ENCODE results near the gene UCN.

The UCN gene

GRCh38 chr2:27298391-27299080 is 9.7 kb downstream of the UCN start:
- Histone ChIP-seq H3K4me1 (ENCODE audit: control insufficient read depth, low read depth, low read length) (no peaks in the 10 kb centered on the region), H3K27ac (ENCODE audit: low read depth, low read length) (no peak overlapping the region), H2BK120ac (ENCODE audit: low read depth, low read length) (no peak overlapping the region), H3K27me3 (ENCODE audit: insufficient read depth, low read length, poor library complexity) (no peaks in the 10 kb centered on the region), H3K56ac (ENCODE audit: low read length) (no peak overlapping the region), H3K79me2 (ENCODE audit: control insufficient read depth, insufficient read depth, low read length) (no peaks in the 10 kb centered on the region), H2BK15ac (replicated peaks; ENCODE audit: low read depth) (no peak overlapping the region), H3K79me1 (ENCODE audit: low read length) (no peaks in the 10 kb centered on the region), H4K8ac (ENCODE audit: low read depth, low read length) (no peak overlapping the region), H2BK5ac (ENCODE audit: low read length) (no peak overlapping the region), H3K23ac (ENCODE audit: low read length) (no peak overlapping the region), H3K9ac (ENCODE audit: low read length) (no peak overlapping the region), H3K4me2 (ENCODE audit: low read length) (no peak overlapping the region), H3K18ac (ENCODE audit: low read length) (no peak overlapping the region), H2AK5ac (ENCODE audit: low read length) (no peak overlapping the region), H3K4me3 (ENCODE audit: low read length) (no peak overlapping the region), H3K36me3 (ENCODE audit: control insufficient read depth, insufficient read depth, low read length) (no peaks in the 10 kb centered on the region), H4K5ac (ENCODE audit: low read length) (no peak overlapping the region), H3K4ac (ENCODE audit: low read depth, low read length) (no peak overlapping the region)
- DNase-seq: no peak
- WGBS (ENCODE audit: extremely low coverage, insufficient coverage, low lambda C conversion rate): no CpG with 5 or more reads among the region's 18 CpGs

- Histone ChIP-seq H3K79me2 (ENCODE audit: control insufficient read depth, insufficient read depth, low read length) (no peaks in the 10 kb centered on the region), H3K4me2 (ENCODE audit: low read length) (no peak overlapping the region), H3K36me3 (ENCODE audit: control insufficient read depth, insufficient read depth, low read length) (no peaks in the 10 kb centered on the region), H2BK15ac (replicated peaks; ENCODE audit: low read depth) (no peak overlapping the region), H3K18ac (ENCODE audit: low read length) (no peak overlapping the region), H3K27ac (ENCODE audit: low read depth, low read length) (no peak overlapping the region), H3K79me1 (ENCODE audit: low read length) (no peaks in the 10 kb centered on the region), H3K9ac (ENCODE audit: low read length) (no peak overlapping the region), H4K5ac (ENCODE audit: low read length) (no peak overlapping the region), H2BK5ac (ENCODE audit: low read length) (no peak overlapping the region), H3K4me1 (ENCODE audit: control insufficient read depth, low read depth, low read length) (peaks cover 2% of the 10 kb centered on the region), H3K4ac (ENCODE audit: low read depth, low read length) (no peak overlapping the region), H2BK120ac (ENCODE audit: low read depth, low read length) (no peak overlapping the region), H3K27me3 (ENCODE audit: insufficient read depth, low read length, poor library complexity) (no peaks in the 10 kb centered on the region), H3K4me3 (ENCODE audit: low read length) (no peak overlapping the region), H3K23ac (ENCODE audit: low read length) (no peak overlapping the region), H3K56ac (ENCODE audit: low read length) (no peak overlapping the region), H2AK5ac (ENCODE audit: low read length) (no peak overlapping the region), H4K8ac (ENCODE audit: low read depth, low read length) (no peak overlapping the region)
- DNase-seq: no peak
- no CpG with 5 or more reads among the region's 3 CpGs for WGBS (ENCODE audit: extremely low coverage, insufficient coverage, low lambda C conversion rate)
Observed at GRCh38 chr2:27297195-27297594, 11.1 kb downstream of the UCN start.

- Histone ChIP-seq H3K4ac (ENCODE audit: low read depth, low read length) (no peak overlapping the region), H3K79me2 (ENCODE audit: control insufficient read depth, insufficient read depth, low read length) (no peaks in the 10 kb centered on the region), H3K79me1 (ENCODE audit: low read length) (no peaks in the 10 kb centered on the region), H3K4me2 (ENCODE audit: low read length) (no peak overlapping the region), H3K27me3 (ENCODE audit: insufficient read depth, low read length, poor library complexity) (no peaks in the 10 kb centered on the region), H3K9ac (ENCODE audit: low read length) (no peak overlapping the region), H4K5ac (ENCODE audit: low read length) (no peak overlapping the region), H3K4me1 (ENCODE audit: control insufficient read depth, low read depth, low read length) (peaks cover 2% of the 10 kb centered on the region), H3K23ac (ENCODE audit: low read length) (no peak overlapping the region), H3K56ac (ENCODE audit: low read length) (no peak overlapping the region), H3K36me3 (ENCODE audit: control insufficient read depth, insufficient read depth, low read length) (no peaks in the 10 kb centered on the region), H3K4me3 (ENCODE audit: low read length) (no peak overlapping the region), H2BK15ac (replicated peaks; ENCODE audit: low read depth) (no peak overlapping the region), H2BK120ac (ENCODE audit: low read depth, low read length) (no peak overlapping the region), H3K18ac (ENCODE audit: low read length) (no peak overlapping the region), H2BK5ac (ENCODE audit: low read length) (no peak overlapping the region), H2AK5ac (ENCODE audit: low read length) (no peak overlapping the region), H3K27ac (ENCODE audit: low read depth, low read length) (no peak overlapping the region), H4K8ac (ENCODE audit: low read depth, low read length) (no peak overlapping the region)
- no peak for DNase-seq
- no CpG with 5 or more reads among the region's 4 CpGs for WGBS (ENCODE audit: extremely low coverage, insufficient coverage, low lambda C conversion rate)
Observed at GRCh38 chr2:27296481-27296880, 11.8 kb downstream of the UCN start.

- Histone ChIP-seq H3K27ac (ENCODE audit: low read depth, low read length) (no peak overlapping the region), H3K18ac (ENCODE audit: low read length) (no peak overlapping the region), H3K4me1 (ENCODE audit: control insufficient read depth, low read depth, low read length) (peaks cover 2% of the 10 kb centered on the region), H3K4me3 (ENCODE audit: low read length) (no peak overlapping the region), H3K36me3 (ENCODE audit: control insufficient read depth, insufficient read depth, low read length) (no peaks in the 10 kb centered on the region), H3K4ac (ENCODE audit: low read depth, low read length) (no peak overlapping the region), H3K4me2 (ENCODE audit: low read length) (no peak overlapping the region), H4K8ac (ENCODE audit: low read depth, low read length) (no peak overlapping the region), H3K9ac (ENCODE audit: low read length) (no peak overlapping the region), H3K23ac (ENCODE audit: low read length) (no peak overlapping the region), H2BK5ac (ENCODE audit: low read length) (no peak overlapping the region), H2AK5ac (ENCODE audit: low read length) (no peak overlapping the region), H3K27me3 (ENCODE audit: insufficient read depth, low read length, poor library complexity) (no peaks in the 10 kb centered on the region), H3K79me1 (ENCODE audit: low read length) (no peaks in the 10 kb centered on the region), H3K56ac (ENCODE audit: low read length) (no peak overlapping the region), H2BK120ac (ENCODE audit: low read depth, low read length) (no peak overlapping the region), H3K79me2 (ENCODE audit: control insufficient read depth, insufficient read depth, low read length) (no peaks in the 10 kb centered on the region), H4K5ac (ENCODE audit: low read length) (no peak overlapping the region), H2BK15ac (replicated peaks; ENCODE audit: low read depth) (no peak overlapping the region)
- DNase-seq: no peak
- WGBS (ENCODE audit: extremely low coverage, insufficient coverage, low lambda C conversion rate): no CpG with 5 or more reads among the region's 8 CpGs
Observed at GRCh38 chr2:27294928-27295327, 13.3 kb downstream of the UCN start.

- no CpG with 5 or more reads among the region's 6 CpGs for WGBS (ENCODE audit: extremely low coverage, insufficient coverage, low lambda C conversion rate)
- H2BK5ac ChIP-seq (ENCODE audit: low read length): no peak overlapping the region
- no peak overlapping the region for H3K23ac ChIP-seq (ENCODE audit: low read length)
- no peak overlapping the region for H3K56ac ChIP-seq (ENCODE audit: low read length)
- H3K4me3 ChIP-seq (ENCODE audit: low read length): no peak overlapping the region
- H4K8ac ChIP-seq (ENCODE audit: low read depth, low read length): no peak overlapping the region
- H3K18ac ChIP-seq (ENCODE audit: low read length): no peak overlapping the region
- H2BK15ac ChIP-seq (replicated peaks; ENCODE audit: low read depth): no peak overlapping the region
- peak; percentile 78 for DNase-seq
- H3K4ac ChIP-seq (ENCODE audit: low read depth, low read length): no peak overlapping the region
- H3K79me2 ChIP-seq (ENCODE audit: control insufficient read depth, insufficient read depth, low read length): no peaks in the 10 kb centered on the region
- no peaks in the 10 kb centered on the region for H3K27me3 ChIP-seq (ENCODE audit: insufficient read depth, low read length, poor library complexity)
- H2BK120ac ChIP-seq (ENCODE audit: low read depth, low read length): no peak overlapping the region
- no peak overlapping the region for H3K4me2 ChIP-seq (ENCODE audit: low read length)
- no peak overlapping the region for H2AK5ac ChIP-seq (ENCODE audit: low read length)
- peaks cover 2% of the 10 kb centered on the region for H3K4me1 ChIP-seq (ENCODE audit: control insufficient read depth, low read depth, low read length)
- no peak overlapping the region for H4K5ac ChIP-seq (ENCODE audit: low read length)
- no peaks in the 10 kb centered on the region for H3K36me3 ChIP-seq (ENCODE audit: control insufficient read depth, insufficient read depth, low read length)
- H3K27ac ChIP-seq (ENCODE audit: low read depth, low read length): no peak overlapping the region
- H3K79me1 ChIP-seq (ENCODE audit: low read length): no peaks in the 10 kb centered on the region
- H3K9ac ChIP-seq (ENCODE audit: low read length): no peak overlapping the region
Observed at GRCh38 chr2:27291865-27292264, 16.4 kb downstream of the UCN start.

- Histone ChIP-seq H3K36me3 (ENCODE audit: control insufficient read depth, insufficient read depth, low read length) (no peaks in the 10 kb centered on the region), H2AK5ac (ENCODE audit: low read length) (no peak overlapping the region), H3K4me2 (ENCODE audit: low read length) (no peak overlapping the region), H3K27ac (ENCODE audit: low read depth, low read length) (no peak overlapping the region), H3K4ac (ENCODE audit: low read depth, low read length) (no peak overlapping the region), H4K5ac (ENCODE audit: low read length) (no peak overlapping the region), H3K4me3 (ENCODE audit: low read length) (no peak overlapping the region), H3K4me1 (ENCODE audit: control insufficient read depth, low read depth, low read length) (peaks cover 2% of the 10 kb centered on the region), H2BK120ac (ENCODE audit: low read depth, low read length) (no peak overlapping the region), H2BK15ac (replicated peaks; ENCODE audit: low read depth) (no peak overlapping the region), H3K79me2 (ENCODE audit: control insufficient read depth, insufficient read depth, low read length) (no peaks in the 10 kb centered on the region), H3K9ac (ENCODE audit: low read length) (no peak overlapping the region), H3K18ac (ENCODE audit: low read length) (no peak overlapping the region), H3K56ac (ENCODE audit: low read length) (no peak overlapping the region), H3K79me1 (ENCODE audit: low read length) (no peaks in the 10 kb centered on the region), H3K23ac (ENCODE audit: low read length) (no peak overlapping the region), H4K8ac (ENCODE audit: low read depth, low read length) (no peak overlapping the region), H2BK5ac (ENCODE audit: low read length) (no peak overlapping the region), H3K27me3 (ENCODE audit: insufficient read depth, low read length, poor library complexity) (no peaks in the 10 kb centered on the region)
- no CpG with 5 or more reads among the region's 5 CpGs for WGBS (ENCODE audit: extremely low coverage, insufficient coverage, low lambda C conversion rate)
- DNase-seq: no peak
Observed at GRCh38 chr2:27290549-27290948, 17.7 kb downstream of the UCN start.
